OCI-LY1 (cell line): ENCODE data around the gene ATP6AP2.

Source experiments
- H2AFZ ChIP-seq: fragments of 200-600 bp; sonication (generic), shearing (Covaris generic); 2 replicates; pipeline ENCODE4 v1.6.0; 2014; ENCODE audit warnings: antibody characterized with exemption, mild to moderate bottlenecking, low read length
- H3F3A ChIP-seq: fragments of 200-600 bp; sonication (generic), shearing (Covaris generic); 2 replicates; pipeline ENCODE4 v1.6.0; 2014; ENCODE audit warnings: mild to moderate bottlenecking, antibody characterized with exemption, low read length, moderate library complexity; ENCODE audit not compliant: insufficient read depth
- H3K27ac ChIP-seq: fragments of 200-600 bp; sonication (generic); 2 replicates; pipeline ENCODE4 v1.5.1; 2014; ENCODE audit warnings: low read length, mixed run types, mild to moderate bottlenecking, low read depth; ENCODE audit not compliant: poor library complexity, severe bottlenecking
- H3K27me3 ChIP-seq: fragments of 200-600 bp; sonication (generic); 2 replicates; pipeline ENCODE4 v1.6.0; 2014; ENCODE audit warnings: antibody characterized with exemption, mild to moderate bottlenecking, low read length, moderate library complexity; ENCODE audit not compliant: insufficient read depth
- H3K36me3 ChIP-seq: fragments of 200-600 bp; sonication (generic); 2 replicates; pipeline ENCODE4 v1.6.1; 2014; ENCODE audit warnings: mild to moderate bottlenecking, antibody characterized with exemption, low read length, moderate library complexity, mixed read lengths; ENCODE audit not compliant: insufficient read depth
- H3K4me1 ChIP-seq: fragments of 200-600 bp; sonication (generic); 2 replicates; pipeline ENCODE4 v1.5.1; 2014; ENCODE audit warnings: mild to moderate bottlenecking, low read length, moderate library complexity; ENCODE audit not compliant: insufficient read depth, severe bottlenecking
- H3K4me2 ChIP-seq: fragments of 200-600 bp; sonication (generic), shearing (Covaris generic); 2 replicates; pipeline ENCODE4 v1.6.1; 2014; ENCODE audit warnings: low read length
- H3K4me3 ChIP-seq: fragments of 200-600 bp; sonication (generic); 2 replicates; pipeline ENCODE4 v1.5.1; 2014; ENCODE audit warnings: low read length, low read depth, mild to moderate bottlenecking, mixed read lengths; ENCODE audit not compliant: poor library complexity, severe bottlenecking
- H3K79me2 ChIP-seq: fragments of 200-600 bp; shearing (Covaris generic); 2 replicates; pipeline ENCODE4 v1.6.1; 2016; ENCODE audit warnings: mixed run types, low read length, mixed read lengths; ENCODE audit not compliant: insufficient read depth
- H3K9ac ChIP-seq: fragments of 200-600 bp; sonication (generic), shearing (Covaris generic); 2 replicates; pipeline ENCODE4 v1.6.1; 2014; ENCODE audit warnings: mild to moderate bottlenecking, low read length, mixed read lengths
- H3K9me2 ChIP-seq: fragments of 200-600 bp; sonication (generic), shearing (Covaris generic); 2 replicates; pipeline ENCODE4 v1.6.1; 2014; ENCODE audit warnings: low read depth, mild to moderate bottlenecking, low read length, mixed read lengths
- H3K9me3 ChIP-seq: fragments of 200-600 bp; shearing (Covaris generic); 2 replicates; pipeline ENCODE4 v1.6.1; 2014; ENCODE audit warnings: low read length, mixed read lengths
- H4K20me1 ChIP-seq: fragments of 200-600 bp; sonication (generic), shearing (Covaris generic); 2 replicates; pipeline ENCODE4 v1.6.0; 2016; ENCODE audit warnings: mild to moderate bottlenecking, low read length; ENCODE audit not compliant: insufficient read depth
- CTCF ChIP-seq: fragments of 200-600 bp; sonication (generic), shearing (Covaris generic); IDR thresholded peaks from 2 replicates; pipeline ENCODE4 v1.5.1; 2017; ENCODE audit warnings: mild to moderate bottlenecking, antibody characterized with exemption, low read length, moderate library complexity, mixed read lengths
- EZH2 ChIP-seq: fragments of 200-600 bp; sonication (generic), shearing (Covaris generic); IDR thresholded peaks from 2 replicates; pipeline ENCODE4 v1.8.0; 2017; ENCODE audit warnings: borderline replicate concordance, mixed run types, mild to moderate bottlenecking, antibody characterized with exemption, low read length, moderate library complexity, mixed read lengths

The ATP6AP2 gene

GRCh38 chrX:40623139-40623536 lies 42.4 kb downstream of the ATP6AP2 start, which contains the start of gene MPC1L:
MPC1L (plus strand) TSS chrX:40623428; CDS start chrX:40623566, 138 bp downstream.
- no peak within 1 kb of the TSS for H2AFZ ChIP-seq

DNA sequence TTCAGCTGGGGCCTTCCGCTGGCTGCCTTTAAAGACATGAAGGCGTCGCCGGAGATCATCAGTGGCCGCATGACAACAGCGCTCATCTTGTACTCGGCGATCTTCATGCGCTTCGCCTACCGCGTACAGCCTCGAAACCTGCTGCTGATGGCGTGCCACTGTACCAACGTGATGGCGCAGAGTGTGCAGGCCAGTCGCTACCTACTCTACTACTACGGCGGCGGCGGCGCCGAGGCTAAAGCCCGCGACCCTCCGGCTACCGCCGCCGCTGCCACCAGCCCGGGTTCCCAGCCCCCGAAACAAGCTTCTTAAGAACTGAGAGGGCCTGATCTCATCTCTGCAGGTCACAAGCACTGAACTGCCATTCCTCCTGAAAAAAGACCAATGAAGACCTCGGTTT lies 42.9 kb downstream of the ATP6AP2 start:
- Histone ChIP-seq H4K20me1 (no peaks in the 10 kb centered on the region), H3K4me3 (no peak overlapping the region), H3F3A (no peaks in the 10 kb centered on the region), H3K27me3 (no peaks in the 10 kb centered on the region), H3K9me3 (no peaks in the 10 kb centered on the region), H3K79me2 (no peaks in the 10 kb centered on the region), H3K9me2 (no peaks in the 10 kb centered on the region), H3K27ac (no peak overlapping the region), H3K9ac (no peak overlapping the region), H3K36me3 (peaks cover 12% of the 10 kb centered on the region; the same call in 1 of the 2 replicates), H3K4me1 (no peaks in the 10 kb centered on the region), H2AFZ (no peak overlapping the region), H3K4me2 (no peak overlapping the region)
- no peak for TF ChIP-seq EZH2
- no peak for TF ChIP-seq CTCF

More at GRCh38 chrX:40623139-40623536, 42.4 kb downstream of the ATP6AP2 start, which contains the start of gene MPC1L:
- Histone ChIP-seq H3K4me2 (no peak within 1 kb of the TSS), H3K4me3 (no peak within 1 kb of the TSS), H4K20me1 (no peaks in the 10 kb centered on the region), H3K9me2 (no peaks in the 10 kb centered on the region), H3K79me2 (no peaks in the 10 kb centered on the region), H3F3A (no peaks in the 10 kb centered on the region), H3K27ac (no peak within 1 kb of the TSS), H3K4me1 (no peaks in the 10 kb centered on the region), H3K9me3 (no peaks in the 10 kb centered on the region), H3K36me3 (peaks cover 8% of the 10 kb centered on the region; the same call in 1 of the 2 replicates), H3K27me3 (no peaks in the 10 kb centered on the region), H3K9ac (no peak within 1 kb of the TSS)
- TF ChIP-seq EZH2 (no peak), CTCF (no peak)

- Histone ChIP-seq H3K4me2 (no peak overlapping the region), H3K9ac (no peak overlapping the region), H3F3A (no peaks in the 10 kb centered on the region), H4K20me1 (no peaks in the 10 kb centered on the region), H2AFZ (no peak overlapping the region), H3K27ac (no peak overlapping the region), H3K36me3 (peaks cover 24% of the 10 kb centered on the region), H3K27me3 (no peaks in the 10 kb centered on the region), H3K79me2 (no peaks in the 10 kb centered on the region), H3K9me2 (no peaks in the 10 kb centered on the region), H3K9me3 (no peaks in the 10 kb centered on the region), H3K4me3 (no peak overlapping the region), H3K4me1 (no peaks in the 10 kb centered on the region)
- no peak for TF ChIP-seq CTCF
- no peak for TF ChIP-seq EZH2
These were observed 44.5 kb downstream of the ATP6AP2 start for GRCh38 chrX:40625294-40625693.
